Measurements from ENCODE around the gene RASA3. TPM values are rescaled to one million over a fixed set of nuclear protein-coding genes. Genes with fewer than 3 reads are reported as not detected.

RASA3 gene
- polyA plus RNA-seq, 1 donor = 19.6 TPM

- no peak for DNase-seq (ENCODE audit: low read depth)
Observed at GRCh38 chr13:114068656-114069318, 63.6 kb downstream of the RASA3 start.

DNA sequence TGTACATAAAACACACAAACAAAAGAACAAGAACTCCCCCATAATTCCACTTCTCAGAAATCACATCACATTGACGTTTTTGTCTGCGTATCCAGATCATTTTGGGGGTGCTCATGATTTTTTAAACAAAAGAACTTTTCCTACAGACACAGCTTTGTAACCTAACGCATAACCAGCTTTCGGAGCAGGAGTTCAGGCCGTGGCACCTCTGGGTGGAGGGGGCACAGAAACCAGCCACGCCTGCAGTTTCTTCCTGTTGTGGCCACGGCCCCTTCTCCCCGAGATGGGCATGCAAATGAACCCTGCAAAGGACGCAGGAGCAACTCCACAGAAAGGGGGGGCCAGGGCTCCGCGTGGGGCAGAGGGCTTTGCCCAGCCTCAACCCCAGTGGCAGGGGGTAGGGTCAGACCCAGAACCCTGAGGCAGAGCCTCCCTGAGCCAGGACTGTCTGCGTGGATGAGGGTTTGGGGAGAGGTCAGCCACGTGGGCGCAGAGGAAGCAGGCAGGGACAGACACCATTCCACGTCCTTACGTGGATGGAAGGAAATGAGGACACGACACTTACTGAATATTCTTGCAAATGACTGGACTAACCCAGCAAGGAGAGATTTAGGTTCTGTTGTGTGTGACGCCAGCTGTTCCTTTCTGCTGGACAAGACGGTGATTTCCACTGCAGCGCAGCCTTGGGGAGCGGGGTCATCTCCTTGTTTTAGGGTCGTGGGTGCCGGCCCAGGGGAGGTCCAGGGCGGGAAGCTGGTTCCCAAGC lies 64.4 kb downstream of the RASA3 start:
- no peak for DNase-seq (ENCODE audit: low read depth)

DNA sequence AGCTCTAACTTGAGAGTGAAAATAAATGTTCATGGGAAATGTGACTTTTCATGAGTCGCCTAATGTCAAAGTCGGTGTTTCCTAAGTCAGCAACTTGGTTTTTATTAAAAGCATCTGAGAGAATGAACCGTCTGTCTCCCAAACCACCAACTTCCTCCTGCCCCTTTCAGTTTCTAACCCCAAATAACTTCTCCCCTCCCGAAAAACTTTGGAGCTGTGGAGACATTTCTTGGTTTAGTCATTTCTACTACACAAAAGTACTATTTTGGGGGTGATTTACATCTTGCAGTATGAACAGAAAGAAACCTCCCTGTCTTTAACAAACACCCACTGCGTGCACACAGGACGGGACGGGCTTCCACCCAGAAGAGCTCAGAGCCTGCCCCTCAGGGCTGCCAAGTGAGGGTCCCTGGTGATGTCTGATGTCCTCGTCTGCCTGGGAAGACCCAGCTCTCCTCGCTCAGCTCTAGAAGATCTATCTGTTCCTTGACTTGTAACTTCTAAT lies 65.0 kb downstream of the RASA3 start:
- DNase-seq (ENCODE audit: low read depth) = no peak

GRCh38 chr13:114066956-114067355 lies 65.5 kb downstream of the RASA3 start:
- DNase-seq (ENCODE audit: low read depth) = no peak

- no peak for DNase-seq (ENCODE audit: low read depth)
Observed at GRCh38 chr13:114065926-114066774, 66.3 kb downstream of the RASA3 start.

DNA sequence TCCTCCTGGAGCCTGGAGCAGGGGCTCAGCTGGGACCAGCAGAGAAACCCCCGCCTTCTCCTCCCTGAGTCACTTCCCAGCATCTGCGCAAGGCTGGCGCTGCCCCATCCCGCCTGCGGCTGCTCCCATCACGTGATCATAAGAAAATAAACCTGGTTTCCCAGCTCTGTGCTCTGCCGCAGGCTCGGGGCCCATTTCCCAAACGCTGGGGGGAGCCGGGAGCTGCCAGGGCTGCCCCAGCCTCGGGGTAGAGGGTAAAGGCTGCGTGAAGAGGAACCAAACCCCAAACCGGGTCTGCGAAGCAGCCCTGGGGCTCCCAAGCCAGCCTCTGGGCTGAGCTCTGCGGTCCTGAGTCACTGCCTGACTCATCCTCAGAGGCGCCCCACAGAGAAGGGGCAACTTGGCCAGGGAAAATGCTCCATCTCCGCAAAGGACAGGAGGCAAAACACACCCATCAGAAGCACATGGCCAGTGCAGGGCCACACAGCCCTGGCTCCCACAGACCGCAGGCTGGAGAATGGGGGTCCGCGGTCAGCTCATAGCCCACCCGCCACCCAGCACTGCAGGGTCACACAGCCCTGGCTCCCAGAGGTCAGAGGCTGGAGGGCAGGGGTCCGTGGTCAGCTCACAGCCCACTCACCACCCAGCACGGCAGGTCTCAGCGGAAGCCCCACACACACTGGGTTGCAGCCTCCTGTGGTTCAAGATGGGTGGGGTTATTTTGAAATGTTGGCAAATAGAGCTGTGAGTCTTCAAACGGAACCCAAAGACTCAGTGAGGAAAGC lies 67.1 kb downstream of the RASA3 start:
- DNase-seq (ENCODE audit: low read depth) = peak; percentile 86

- DNase-seq (ENCODE audit: low read depth) = no peak
Observed at GRCh38 chr13:114064450-114065140, 67.8 kb downstream of the RASA3 start.

DNA sequence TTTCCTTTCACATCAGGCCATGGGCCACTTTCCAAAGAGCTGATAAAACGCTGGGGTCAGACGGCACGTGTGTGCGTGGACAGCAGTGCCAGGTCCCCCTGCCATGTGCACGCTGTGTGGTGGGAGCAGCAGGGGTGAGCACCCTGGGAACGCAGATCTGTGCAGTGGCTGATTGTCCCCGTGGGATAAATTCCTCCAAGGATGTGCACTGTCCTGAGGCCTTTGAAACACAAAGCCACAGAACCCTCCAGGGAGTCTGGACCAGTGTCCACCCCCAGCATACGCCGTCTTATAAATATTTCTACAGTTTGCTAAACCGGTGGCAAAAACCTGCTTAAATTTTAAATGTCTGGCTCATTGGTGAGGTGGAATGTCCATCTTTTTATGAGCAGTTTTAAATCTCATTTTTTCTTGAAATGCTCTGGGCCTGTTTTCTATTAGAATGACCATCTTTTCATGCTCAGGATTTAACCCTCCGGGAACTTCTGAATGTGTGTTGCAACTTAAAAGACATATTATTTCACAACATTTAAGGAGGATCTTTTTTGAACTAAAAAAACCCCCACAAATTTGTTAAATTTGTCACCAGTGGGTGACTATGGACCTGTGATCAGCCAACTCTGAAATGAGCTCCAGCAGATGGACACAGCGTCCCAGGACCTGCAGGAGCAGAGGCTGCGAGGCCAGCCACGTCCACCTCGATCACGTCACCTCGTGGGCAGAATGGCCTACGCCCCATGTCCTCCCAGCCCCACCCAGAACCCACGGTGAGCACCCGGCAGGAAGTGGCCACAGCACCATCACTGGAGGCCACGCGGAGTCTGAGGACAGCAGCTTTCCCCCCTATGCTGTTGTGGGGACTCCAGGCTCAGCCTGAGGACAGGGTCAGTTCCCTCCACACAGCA lies 68.6 kb downstream of the RASA3 start:
- DNase-seq (ENCODE audit: low read depth) = no peak

- DNase-seq (ENCODE audit: low read depth) = no peak
Observed at GRCh38 chr13:114062754-114063153, 69.7 kb downstream of the RASA3 start.

- no peak for DNase-seq (ENCODE audit: low read depth)
Observed at GRCh38 chr13:114062341-114062740, 70.1 kb downstream of the RASA3 start.

DNA sequence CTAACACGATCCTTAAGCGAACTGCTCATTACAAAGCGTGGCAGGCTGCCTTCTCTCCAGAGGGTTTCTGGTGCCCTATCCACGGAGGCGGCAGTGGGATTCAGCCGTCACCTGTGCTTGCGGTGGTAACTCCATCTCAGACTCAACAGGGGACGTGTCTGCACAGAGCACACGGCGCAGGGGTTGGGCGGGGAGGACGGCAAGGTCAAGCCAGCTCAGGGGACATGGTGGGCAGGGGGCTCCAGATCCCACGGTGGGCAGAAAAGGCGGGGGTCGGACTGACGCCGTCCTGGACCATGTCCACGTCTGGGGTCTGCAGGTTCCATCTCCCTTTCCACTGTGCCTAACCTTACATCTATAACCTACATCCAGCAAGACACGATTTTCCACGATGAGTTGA lies 70.7 kb downstream of the RASA3 start:
- no peak for DNase-seq (ENCODE audit: low read depth)

- no peak for DNase-seq (ENCODE audit: low read depth)
Observed at GRCh38 chr13:114061047-114061446, 71.4 kb downstream of the RASA3 start.

DNA sequence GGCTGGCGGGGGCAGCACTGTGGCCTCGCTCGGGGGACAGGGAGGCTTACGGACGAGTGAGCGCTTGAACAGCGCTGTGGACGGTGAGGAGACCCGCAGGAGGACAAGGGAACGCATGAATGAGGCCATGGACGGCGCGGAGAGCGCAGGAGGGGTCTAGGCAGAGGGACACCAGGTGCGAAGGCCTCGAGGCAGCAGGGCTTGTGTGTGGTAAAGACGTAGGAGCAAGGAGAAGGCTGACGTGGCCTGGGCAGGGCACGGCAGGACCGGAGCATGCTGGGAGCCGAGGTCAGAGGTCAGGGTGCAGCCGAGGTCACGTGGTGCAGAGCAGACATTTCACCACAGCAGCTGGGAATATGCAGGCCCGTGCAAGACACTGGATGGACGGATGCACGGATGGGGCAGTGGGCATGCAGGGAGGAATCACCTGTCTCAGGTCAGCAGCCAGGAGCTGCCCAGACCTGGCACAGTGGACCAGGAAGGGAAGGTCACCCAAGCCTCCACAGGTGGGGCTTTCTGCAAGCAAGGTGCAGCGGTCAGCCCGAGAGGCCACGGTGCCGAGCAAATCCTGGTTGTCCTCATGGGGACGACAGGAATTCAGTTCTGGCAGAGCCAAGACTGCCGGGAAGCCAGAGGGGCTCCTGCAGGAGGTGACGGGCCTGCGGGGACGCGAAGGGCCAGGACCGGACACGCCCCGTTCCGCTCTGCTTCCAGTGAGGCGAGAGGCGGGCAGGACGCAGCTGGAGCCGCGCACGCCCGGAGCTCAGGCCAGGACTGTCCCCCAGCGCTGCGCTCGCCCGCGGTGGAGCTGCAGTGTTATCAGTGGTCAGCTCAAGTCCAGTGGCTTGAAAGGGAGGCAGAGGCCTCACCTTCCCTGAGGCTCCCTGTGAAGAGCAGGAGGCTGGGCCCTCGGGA lies 72.2 kb downstream of the RASA3 start:
- no peak for DNase-seq (ENCODE audit: low read depth)

DNA sequence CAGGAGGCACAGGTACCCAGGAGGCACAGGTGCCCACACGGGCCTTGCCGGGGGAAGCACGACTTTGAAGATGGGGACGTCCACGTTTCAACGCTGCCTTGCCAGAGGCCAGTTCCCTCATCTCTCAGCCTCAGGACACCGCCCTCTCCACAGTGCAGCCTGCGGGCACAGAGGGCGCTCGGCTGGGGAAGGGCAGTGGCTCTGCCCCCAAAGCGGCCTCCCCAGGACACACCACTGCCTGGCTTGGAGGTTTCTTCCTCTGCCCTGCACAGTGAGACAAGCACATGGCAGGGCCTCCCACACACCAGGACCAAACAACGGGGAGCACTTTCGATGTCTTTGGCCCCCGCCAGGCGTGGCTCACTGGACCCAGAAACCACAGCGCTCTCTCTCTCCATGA lies 73.0 kb downstream of the RASA3 start:
- no peak for DNase-seq (ENCODE audit: low read depth)

DNA sequence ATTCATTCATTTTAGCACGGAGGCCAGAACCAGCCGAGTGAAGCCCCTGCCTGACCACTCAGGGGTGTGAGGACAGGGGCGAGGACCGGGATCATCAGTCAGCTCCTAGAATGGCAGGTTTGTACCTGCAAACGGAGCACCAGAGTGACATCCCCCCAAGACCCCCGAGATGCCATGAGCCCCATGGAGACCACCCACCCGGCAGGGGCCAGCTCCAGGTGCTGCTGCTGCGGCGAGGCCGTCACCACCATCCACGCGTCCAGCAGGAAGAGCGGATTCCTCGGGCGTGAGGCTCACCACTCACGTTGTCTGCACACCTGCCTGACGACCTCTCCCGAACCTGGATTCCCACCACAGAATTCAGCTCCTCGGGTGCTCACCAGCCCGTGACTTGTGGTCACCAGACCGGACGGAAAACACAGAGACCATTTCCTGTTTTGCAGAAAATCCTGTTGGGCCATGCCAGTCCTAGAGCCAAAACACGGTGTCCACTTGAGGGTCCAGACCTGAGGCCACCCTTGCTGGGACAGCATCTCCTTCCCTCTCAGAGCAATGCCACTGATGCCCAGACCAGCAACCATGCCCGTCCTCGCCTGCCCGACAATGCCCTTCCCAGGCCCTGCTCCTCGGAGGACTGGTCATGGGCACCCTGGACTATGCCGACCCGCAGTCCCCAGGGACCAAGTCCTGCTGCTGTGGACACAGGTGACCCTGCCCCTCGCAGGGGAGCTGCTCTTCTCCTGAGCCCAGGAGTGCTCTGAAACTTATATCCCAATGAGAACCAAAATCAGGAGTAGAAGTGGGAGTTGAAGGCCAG lies 74.2 kb downstream of the RASA3 start:
- DNase-seq (ENCODE audit: low read depth) = no peak

GRCh38 chr13:114057166-114058050 lies 75.0 kb downstream of the RASA3 start:
- no peak for DNase-seq (ENCODE audit: low read depth)

Data from forelimb muscle (tissue), 1 donor.